SIG-M5 (cell line): Measurements from ENCODE around the gene BAIAP2L1.

Experiments
- DNase-seq: peaks from one replicate; lab custom pipeline; 2025; lab: John Stamatoyannopoulos, UW

BAIAP2L1 gene

GRCh38 chr7:98358706-98359105, 42.2 kb downstream of the BAIAP2L1 start:
- no peak for DNase-seq

- DNase-seq: no peak
Observed at GRCh38 chr7:98357751-98358161, 43.1 kb downstream of the BAIAP2L1 start.

- no peak for DNase-seq
Observed at GRCh38 chr7:98355250-98355538, 45.7 kb downstream of the BAIAP2L1 start.

GRCh38 chr7:98354511-98355249, 46.2 kb downstream of the BAIAP2L1 start:
- no peak for DNase-seq

- DNase-seq: no peak
Observed at GRCh38 chr7:98354052-98354451, 46.8 kb downstream of the BAIAP2L1 start.

- DNase-seq: no peak
Observed at GRCh38 chr7:98352621-98353020, 48.3 kb downstream of the BAIAP2L1 start.

- DNase-seq: no peak
Observed at GRCh38 chr7:98351136-98351535, 49.8 kb downstream of the BAIAP2L1 start.

- DNase-seq: no peak
Observed at GRCh38 chr7:98348726-98349474, 52.0 kb downstream of the BAIAP2L1 start.

GRCh38 chr7:98346515-98347069, 54.3 kb downstream of the BAIAP2L1 start:
- no peak for DNase-seq

GRCh38 chr7:98341106-98341505, 59.8 kb downstream of the BAIAP2L1 start:
- DNase-seq: no peak

GRCh38 chr7:98339043-98339442, 61.8 kb downstream of the BAIAP2L1 start:
- no peak for DNase-seq

GRCh38 chr7:98338441-98338840, 62.4 kb downstream of the BAIAP2L1 start:
- DNase-seq: no peak

- no peak for DNase-seq
Observed at GRCh38 chr7:98335411-98335977, 65.4 kb downstream of the BAIAP2L1 start.

- no peak for DNase-seq
Observed at GRCh38 chr7:98334081-98334480, 66.8 kb downstream of the BAIAP2L1 start.

- no peak for DNase-seq
Observed at GRCh38 chr7:98330926-98331529, 69.9 kb downstream of the BAIAP2L1 start.

- DNase-seq: no peak
Observed at GRCh38 chr7:98329791-98330373, 71.0 kb downstream of the BAIAP2L1 start.

- no peak for DNase-seq
Observed at GRCh38 chr7:98329100-98329790, 71.6 kb downstream of the BAIAP2L1 start.

- no peak for DNase-seq
Observed at GRCh38 chr7:98324782-98325181, 76.1 kb downstream of the BAIAP2L1 start.

- DNase-seq: no peak
Observed at GRCh38 chr7:98323597-98324322, 77.1 kb downstream of the BAIAP2L1 start.

- DNase-seq: no peak
Observed at GRCh38 chr7:98322331-98323270, 78.3 kb downstream of the BAIAP2L1 start.
